GF-D8 (cell line): ENCODE data around the gene GLRA1.
"Not testable (repeated sequence)": the region's sequence is repeated elsewhere in the genome, so short reads cannot be mapped to it uniquely, and the experiment has no call there.

Experiments
- DNase-seq: peaks from one replicate; lab custom pipeline; 2025; lab: John Stamatoyannopoulos, UW

Gene GLRA1

GRCh38 chr5:151913425-151913824 is 11.2 kb downstream of the GLRA1 start:
- DNase-seq = no peak

- DNase-seq = no peak
Observed at GRCh38 chr5:151912360-151912759, 12.3 kb downstream of the GLRA1 start.

- no peak for DNase-seq
Observed at GRCh38 chr5:151911011-151911410, 13.6 kb downstream of the GLRA1 start.

- DNase-seq = no peak
Observed at GRCh38 chr5:151909628-151910027, 15.0 kb downstream of the GLRA1 start.

- no peak for DNase-seq
Observed at GRCh38 chr5:151906246-151906645, 18.4 kb downstream of the GLRA1 start.

GRCh38 chr5:151905557-151905961 is 19.1 kb downstream of the GLRA1 start:
- DNase-seq = no peak

GRCh38 chr5:151904909-151905308 is 19.7 kb downstream of the GLRA1 start:
- no peak for DNase-seq

GRCh38 chr5:151904127-151904526 is 20.5 kb downstream of the GLRA1 start:
- no peak for DNase-seq

GRCh38 chr5:151903243-151903653 is 21.4 kb downstream of the GLRA1 start:
- no peak for DNase-seq

GRCh38 chr5:151902215-151902614 is 22.4 kb downstream of the GLRA1 start:
- DNase-seq = no peak

GRCh38 chr5:151901611-151902010 is 23.0 kb downstream of the GLRA1 start:
- no peak for DNase-seq

GRCh38 chr5:151900891-151901290 is 23.8 kb downstream of the GLRA1 start:
- no peak for DNase-seq

GRCh38 chr5:151899399-151899798 is 25.3 kb downstream of the GLRA1 start:
- DNase-seq = no peak

GRCh38 chr5:151897896-151898295 is 26.8 kb downstream of the GLRA1 start:
- DNase-seq = no peak

- no peak for DNase-seq
Observed at GRCh38 chr5:151897020-151897552, 27.6 kb downstream of the GLRA1 start.

- no peak for DNase-seq
Observed at GRCh38 chr5:151896031-151896691, 28.5 kb downstream of the GLRA1 start.

- DNase-seq = no peak
Observed at GRCh38 chr5:151895660-151896030, 29.0 kb downstream of the GLRA1 start.

- not testable (repeated sequence) for DNase-seq
Observed at GRCh38 chr5:151893485-151893884, 31.2 kb downstream of the GLRA1 start.

GRCh38 chr5:151892393-151892792 is 32.3 kb downstream of the GLRA1 start:
- no peak for DNase-seq

GRCh38 chr5:151890299-151890698 is 34.4 kb downstream of the GLRA1 start:
- DNase-seq = no peak

- no peak for DNase-seq
Observed at GRCh38 chr5:151889614-151890013, 35.0 kb downstream of the GLRA1 start.

- DNase-seq = no peak
Observed at GRCh38 chr5:151886546-151887275, 37.9 kb downstream of the GLRA1 start.

GRCh38 chr5:151885138-151885908 is 39.3 kb downstream of the GLRA1 start:
- no peak for DNase-seq
